ENCODE data around the gene PEMT.

Gene PEMT

GRCh38 chr17:17570798-17571716, 20.5 kb downstream of the PEMT start:
- no peak for DNase-seq (ENCODE audit: low read depth)

GRCh38 chr17:17570140-17570797, 21.2 kb downstream of the PEMT start:
- no peak for DNase-seq (ENCODE audit: low read depth)

GRCh38 chr17:17569691-17570090, 21.8 kb downstream of the PEMT start:
- DNase-seq (ENCODE audit: low read depth) = no peak

GRCh38 chr17:17568772-17569195, 22.7 kb downstream of the PEMT start:
- peak; percentile 37 for DNase-seq (ENCODE audit: low read depth)

GRCh38 chr17:17567631-17568030, 23.9 kb downstream of the PEMT start:
- DNase-seq (ENCODE audit: low read depth) = no peak

GRCh38 chr17:17566896-17567513, 24.5 kb downstream of the PEMT start:
- no peak for DNase-seq (ENCODE audit: low read depth)

GRCh38 chr17:17565471-17566339, 25.8 kb downstream of the PEMT start:
- DNase-seq (ENCODE audit: low read depth) = no peak

- DNase-seq (ENCODE audit: low read depth) = no peak
These were observed 26.6 kb downstream of the PEMT start for GRCh38 chr17:17564896-17565295.

- no peak for DNase-seq (ENCODE audit: low read depth)
These were observed 27.2 kb downstream of the PEMT start for GRCh38 chr17:17564323-17564722.

- DNase-seq (ENCODE audit: low read depth) = no peak
These were observed 28.0 kb downstream of the PEMT start for GRCh38 chr17:17563530-17563929.

GRCh38 chr17:17562146-17562511, 29.4 kb downstream of the PEMT start:
- no peak for DNase-seq (ENCODE audit: low read depth)

- no peak for DNase-seq (ENCODE audit: low read depth)
These were observed 29.9 kb downstream of the PEMT start for GRCh38 chr17:17561408-17562145.

- DNase-seq (ENCODE audit: low read depth) = no peak
These were observed 30.5 kb downstream of the PEMT start for GRCh38 chr17:17560975-17561374.

- DNase-seq (ENCODE audit: low read depth) = no peak
These were observed 31.3 kb downstream of the PEMT start for GRCh38 chr17:17560167-17560566.

- no peak for DNase-seq (ENCODE audit: low read depth)
These were observed 32.3 kb downstream of the PEMT start for GRCh38 chr17:17559164-17559563.

GRCh38 chr17:17558431-17558830, 33.1 kb downstream of the PEMT start:
- DNase-seq (ENCODE audit: low read depth) = no peak

- no peak for DNase-seq (ENCODE audit: low read depth)
These were observed 33.7 kb downstream of the PEMT start for GRCh38 chr17:17557796-17558195.

- DNase-seq (ENCODE audit: low read depth) = no peak
These were observed 34.8 kb downstream of the PEMT start for GRCh38 chr17:17556671-17557070.

- no peak for DNase-seq (ENCODE audit: low read depth)
These were observed 35.6 kb downstream of the PEMT start for GRCh38 chr17:17555906-17556305.

- no peak for DNase-seq (ENCODE audit: low read depth)
These were observed 36.4 kb downstream of the PEMT start for GRCh38 chr17:17555151-17555550.

GRCh38 chr17:17554266-17554665, 37.2 kb downstream of the PEMT start:
- DNase-seq (ENCODE audit: low read depth) = no peak
